Neuronal stem cell (in vitro differentiated cells): ENCODE results near the gene VMP1.

Source experiments
- DNase-seq: peaks from one replicate; pipeline ENCODE4 v3.0.0-alpha.2; 2013; ENCODE audit warnings: low spot score
- H2AFZ ChIP-seq: one replicate; pipeline ENCODE4 v1.6.1; 2013; ENCODE audit warnings: mild to moderate bottlenecking, low read length, inconsistent platforms
- H2AK5ac ChIP-seq: 2 replicates; pipeline ENCODE4 v1.6.1; 2013; ENCODE audit warnings: low read depth, mild to moderate bottlenecking, inconsistent platforms, low read length, moderate library complexity, mixed read lengths
- H2BK120ac ChIP-seq: 2 replicates; pipeline ENCODE4 v1.6.1; 2013; ENCODE audit warnings: low read depth, mild to moderate bottlenecking, inconsistent platforms, low read length, moderate library complexity, mixed read lengths
- H2BK12ac ChIP-seq: one replicate; pipeline ENCODE4 v1.6.1; 2013; ENCODE audit warnings: low read length, inconsistent platforms
- H2BK15ac ChIP-seq: 2 replicates; pipeline ENCODE4 v1.6.1; 2013; ENCODE audit warnings: mild to moderate bottlenecking, low read length, inconsistent platforms, mixed read lengths
- H2BK5ac ChIP-seq: one replicate; pipeline ENCODE4 v1.6.1; 2013; ENCODE audit warnings: inconsistent platforms, mild to moderate bottlenecking, low read length, moderate library complexity
- H3K14ac ChIP-seq: one replicate; pipeline ENCODE4 v1.6.1; 2013; ENCODE audit warnings: low read length, inconsistent platforms
- H3K18ac ChIP-seq: 2 replicates; pipeline ENCODE4 v1.6.1; 2013; ENCODE audit warnings: low read length, inconsistent platforms
- H3K23ac ChIP-seq: 2 replicates; pipeline ENCODE4 v1.6.1; 2013; ENCODE audit warnings: low read depth, mild to moderate bottlenecking, mixed read lengths, low read length, inconsistent platforms; ENCODE audit not compliant: poor library complexity
- H3K27ac ChIP-seq: replicated peaks from 3 replicates; pipeline ENCODE4 v1.5.1; 2013; ENCODE audit warnings: low read length, inconsistent platforms
- H3K27me3 ChIP-seq, 3 experiments: 2 replicates each; pipeline ENCODE4 v1.6.1; 2013; ENCODE audit warnings: low read length in 3 of 3, mild to moderate bottlenecking in 2 of 3, inconsistent platforms in 1 of 3, low read depth in 1 of 3, mixed read lengths in 1 of 3, moderate library complexity in 1 of 3; ENCODE audit not compliant: control insufficient read depth in 3 of 3, insufficient read depth in 3 of 3
- H3K36me3 ChIP-seq, 2 donors: replicated peaks in 1 of 2; 2 replicates each; pipeline ENCODE4 v1.6.1; 2013; ENCODE audit warnings: low read length in 2 of 2; ENCODE audit not compliant: control insufficient read depth in 2 of 2, insufficient read depth in 2 of 2
- H3K4ac ChIP-seq: 2 replicates; pipeline ENCODE4 v1.6.1; 2013; ENCODE audit warnings: inconsistent platforms, mild to moderate bottlenecking, low read length, moderate library complexity
- H3K4me1 ChIP-seq, 2 donors: 1 replicate in 1 of 2; 2 replicates in 1 of 2; pipeline ENCODE4 v1.6.1; 2013; ENCODE audit warnings: low read length in 2 of 2, low read depth in 1 of 2; ENCODE audit not compliant: control insufficient read depth in 2 of 2, insufficient read depth in 1 of 2
- H3K4me2 ChIP-seq: one replicate; pipeline ENCODE4 v1.6.1; 2013; ENCODE audit warnings: mild to moderate bottlenecking, low read length, inconsistent platforms; ENCODE audit not compliant: insufficient read depth, poor library complexity, severe bottlenecking
- H3K4me3 ChIP-seq, 2 donors: 2 replicates each; pipeline ENCODE4 v1.5.1; 2013; ENCODE audit warnings: low read length in 2 of 2, mild to moderate bottlenecking in 2 of 2, inconsistent platforms in 1 of 2, moderate library complexity in 1 of 2
- H3K79me1 ChIP-seq: one replicate; pipeline ENCODE4 v1.6.1; 2013; ENCODE audit warnings: low read depth, mild to moderate bottlenecking, inconsistent platforms, low read length, moderate library complexity
- H3K9ac ChIP-seq: one replicate; pipeline ENCODE4 v1.6.1; 2013; ENCODE audit warnings: mild to moderate bottlenecking, low read depth, low read length, inconsistent platforms; ENCODE audit not compliant: poor library complexity
- H3K9me3 ChIP-seq, 2 donors: replicated peaks in 1 of 2; 2 replicates each; pipeline versions ENCODE3 to v1.6.1; 2013; ENCODE audit warnings: low read length in 2 of 2, mild to moderate bottlenecking in 2 of 2, inconsistent platforms in 1 of 2, low read depth in 1 of 2, mixed read lengths in 1 of 2, moderate library complexity in 1 of 2; ENCODE audit not compliant: control insufficient read depth in 2 of 2, insufficient read depth in 1 of 2
- H4K8ac ChIP-seq: one replicate; pipeline ENCODE4 v1.6.1; 2013; ENCODE audit warnings: low read depth, mild to moderate bottlenecking, inconsistent platforms, low read length, moderate library complexity
- H4K91ac ChIP-seq: one replicate; pipeline ENCODE4 v1.6.1; 2013; ENCODE audit warnings: low read length, low read depth, mild to moderate bottlenecking, inconsistent platforms; ENCODE audit not compliant: poor library complexity
- WGBS, 2 donors: extraction: QIAGEN DNeasy Blood & Tissue Kit; methylation state at CpG; one replicate each; pipeline ENCODE4 v1.1.7; 2013; ENCODE audit warnings: missing lambda C conversion rate in 2 of 2, mixed read lengths in 1 of 2; ENCODE audit not compliant: insufficient read length in 2 of 2, insufficient replicate concordance in 1 of 2; ENCODE audit errors: extremely low coverage in 2 of 2; 5-methylcytosine and 5-hydroxymethylcytosine counted together

Gene VMP1

GRCh38 chr17:59876107-59876506, 168.7 kb downstream of the VMP1 start:
- peaks cover 0 to 5% of the 10 kb centered on the region in 2 donors for H3K4me1 ChIP-seq
- no peak overlapping the region for H3K27ac ChIP-seq
- H3K18ac ChIP-seq = no peak overlapping the region
- no peak overlapping the region for H2BK15ac ChIP-seq
- H3K4ac ChIP-seq = no peak overlapping the region
- no peak for DNase-seq
- H4K8ac ChIP-seq = no peak overlapping the region
- no peak overlapping the region for H2BK5ac ChIP-seq
- no peak overlapping the region for H3K9ac ChIP-seq
- no peaks in the 10 kb centered on the region for H3K27me3 ChIP-seq
- H4K91ac ChIP-seq = no peak overlapping the region
- no peak overlapping the region for H2AK5ac ChIP-seq
- no CpG with 5 or more reads among the region's 3 CpGs for WGBS, 2 donors
- H3K36me3 ChIP-seq = peaks cover 15 to 73% of the 10 kb centered on the region in 2 donors
- no peak overlapping the region for H2BK120ac ChIP-seq
- H3K14ac ChIP-seq = no peak overlapping the region
- no peak overlapping the region for H3K4me3 ChIP-seq
- no peak overlapping the region for H2AFZ ChIP-seq
- H3K79me1 ChIP-seq = no peaks in the 10 kb centered on the region
- H2BK12ac ChIP-seq = no peak overlapping the region
- no peaks in the 10 kb centered on the region for H3K9me3 ChIP-seq
- no peak overlapping the region for H3K4me2 ChIP-seq
- H3K23ac ChIP-seq = no peak overlapping the region

GRCh38 chr17:59877965-59878364, 170.5 kb downstream of the VMP1 start:
- H3K36me3 ChIP-seq = peaks cover 19 to 71% of the 10 kb centered on the region in 2 donors
- H2AFZ ChIP-seq = no peak overlapping the region
- H2AK5ac ChIP-seq = no peak overlapping the region
- no peak overlapping the region for H3K27ac ChIP-seq
- H3K4ac ChIP-seq = no peak overlapping the region
- H3K27me3 ChIP-seq = no peaks in the 10 kb centered on the region
- H4K8ac ChIP-seq = no peak overlapping the region
- DNase-seq = no peak
- no peaks in the 10 kb centered on the region for H3K79me1 ChIP-seq
- H3K4me1 ChIP-seq = peaks cover 0 to 5% of the 10 kb centered on the region in 2 donors
- no peaks in the 10 kb centered on the region for H3K9me3 ChIP-seq
- no peak overlapping the region for H3K4me2 ChIP-seq
- H3K4me3 ChIP-seq = no peak overlapping the region
- H3K9ac ChIP-seq = no peak overlapping the region
- H4K91ac ChIP-seq = no peak overlapping the region
- no peak overlapping the region for H2BK120ac ChIP-seq
- H2BK15ac ChIP-seq = no peak overlapping the region
- H2BK5ac ChIP-seq = no peak overlapping the region
- no CpG with 5 or more reads among the region's 5 CpGs for WGBS, 2 donors
- no peak overlapping the region for H3K23ac ChIP-seq
- H3K14ac ChIP-seq = no peak overlapping the region
- no peak overlapping the region for H2BK12ac ChIP-seq
- H3K18ac ChIP-seq = no peak overlapping the region

- no peak for DNase-seq
- Histone ChIP-seq H3K18ac (no peak overlapping the region), H3K27me3 (no peaks in the 10 kb centered on the region), H2BK15ac (no peak overlapping the region), H2BK12ac (no peak overlapping the region), H2AFZ (no peak overlapping the region), H3K23ac (no peak overlapping the region), H3K4ac (no peak overlapping the region), H3K4me1 (peaks cover 0 to 5% of the 10 kb centered on the region in 2 donors), H3K27ac (no peak overlapping the region), H2AK5ac (no peak overlapping the region), H3K4me3 (no peak overlapping the region), H3K9me3 (no peaks in the 10 kb centered on the region), H3K4me2 (no peak overlapping the region), H2BK120ac (no peak overlapping the region), H2BK5ac (no peak overlapping the region), H4K8ac (no peak overlapping the region), H3K79me1 (no peaks in the 10 kb centered on the region), H3K9ac (no peak overlapping the region), H3K36me3 (peaks cover 19 to 70% of the 10 kb centered on the region in 2 donors), H4K91ac (no peak overlapping the region), H3K14ac (no peak overlapping the region)
- no CpG with 5 or more reads among the region's 3 CpGs for WGBS, 2 donors
Measured at GRCh38 chr17:59878624-59879023, 171.2 kb downstream of the VMP1 start.

GRCh38 chr17:59884861-59885260, 177.4 kb downstream of the VMP1 start:
- no peak overlapping the region for H3K27ac ChIP-seq
- H3K23ac ChIP-seq = no peak overlapping the region
- H4K91ac ChIP-seq = no peak overlapping the region
- no peak overlapping the region for H2AFZ ChIP-seq
- peak overlapping the region; percentile 22 for H2BK12ac ChIP-seq
- H3K9ac ChIP-seq = no peak overlapping the region
- H2BK15ac ChIP-seq = no peak overlapping the region
- H3K4me2 ChIP-seq = no peak overlapping the region
- no peak overlapping the region for H3K4ac ChIP-seq
- H3K79me1 ChIP-seq = peaks cover 3% of the 10 kb centered on the region
- H3K18ac ChIP-seq = no peak overlapping the region
- H3K14ac ChIP-seq = no peak overlapping the region
- peaks cover 11 to 64% of the 10 kb centered on the region in 2 donors for H3K36me3 ChIP-seq
- no peaks in the 10 kb centered on the region for H3K9me3 ChIP-seq
- no peak overlapping the region for H2AK5ac ChIP-seq
- H2BK120ac ChIP-seq = no peak overlapping the region
- WGBS, 2 donors = no CpG with 5 or more reads among the region's 9 CpGs
- H3K27me3 ChIP-seq = no peaks in the 10 kb centered on the region
- H2BK5ac ChIP-seq = no peak overlapping the region
- DNase-seq = no peak
- no peak overlapping the region for H3K4me3 ChIP-seq
- no peaks in the 10 kb centered on the region for H3K4me1 ChIP-seq
- H4K8ac ChIP-seq = no peak overlapping the region
